ENCODE measurements around the gene SH2D7.
A peak's percentile ranks its signal among the peaks of the same experiment; 100 is the strongest.

SH2D7 gene

DNA sequence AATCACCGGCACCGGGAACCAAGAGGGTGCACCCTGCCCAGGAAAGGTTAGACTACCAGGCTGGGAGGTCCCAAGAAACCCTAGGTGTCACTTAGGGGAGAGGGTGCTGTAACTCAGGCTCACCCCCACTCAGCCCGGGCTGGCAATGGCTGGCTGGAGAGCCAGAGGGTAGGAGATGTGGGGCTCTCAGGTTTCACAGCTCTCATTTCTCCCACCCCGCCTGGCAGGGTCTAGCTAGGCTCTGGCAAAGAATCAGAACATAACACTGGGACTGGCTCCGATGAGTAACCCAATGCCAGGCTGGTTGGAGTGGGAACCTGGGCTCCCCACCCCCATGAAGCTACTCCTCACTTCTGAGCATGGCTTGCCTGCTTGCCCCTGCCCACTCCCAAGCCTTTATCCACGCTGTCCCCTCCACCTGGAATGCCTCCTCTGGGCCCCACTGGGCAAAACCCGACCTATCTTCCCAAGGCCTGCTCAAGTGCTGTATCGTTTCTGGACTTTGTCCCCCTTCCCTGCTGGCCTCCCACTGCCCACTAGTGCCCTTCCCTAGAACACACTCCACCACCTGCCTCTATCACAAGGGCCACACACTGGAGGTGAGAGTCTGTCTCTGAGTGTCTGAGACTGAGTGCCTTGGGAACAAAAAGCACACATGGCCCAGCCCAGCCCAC lies 36.9 kb downstream of the SH2D7 start:
- DNase-seq (ENCODE audit: low read depth, low spot score): no peak
- H3K4me3 ChIP-seq: no peak overlapping the region
- H3K27ac ChIP-seq: no peak overlapping the region
- no peaks in the 10 kb centered on the region for H3K9me3 ChIP-seq (ENCODE audit: low read depth, low read length)
- no peak for TF ChIP-seq FOXP2 (optimal IDR thresholded peaks at IDR 0.05; ENCODE audit: control extremely low read depth, extremely low read length, insufficient read depth)
- TF ChIP-seq EZH2 (IDR thresholded peaks at IDR 0.05): no peak
- TF ChIP-seq POLR2AphosphoS5 (IDR thresholded peaks at IDR 0.05; ENCODE audit: borderline replicate concordance, low read depth, low read length): no peak
- H3K36me3 ChIP-seq (ENCODE audit: insufficient read depth, low read length): no peaks in the 10 kb centered on the region
- no peak overlapping the region for H3K9ac ChIP-seq (ENCODE audit: insufficient read length)

DNA sequence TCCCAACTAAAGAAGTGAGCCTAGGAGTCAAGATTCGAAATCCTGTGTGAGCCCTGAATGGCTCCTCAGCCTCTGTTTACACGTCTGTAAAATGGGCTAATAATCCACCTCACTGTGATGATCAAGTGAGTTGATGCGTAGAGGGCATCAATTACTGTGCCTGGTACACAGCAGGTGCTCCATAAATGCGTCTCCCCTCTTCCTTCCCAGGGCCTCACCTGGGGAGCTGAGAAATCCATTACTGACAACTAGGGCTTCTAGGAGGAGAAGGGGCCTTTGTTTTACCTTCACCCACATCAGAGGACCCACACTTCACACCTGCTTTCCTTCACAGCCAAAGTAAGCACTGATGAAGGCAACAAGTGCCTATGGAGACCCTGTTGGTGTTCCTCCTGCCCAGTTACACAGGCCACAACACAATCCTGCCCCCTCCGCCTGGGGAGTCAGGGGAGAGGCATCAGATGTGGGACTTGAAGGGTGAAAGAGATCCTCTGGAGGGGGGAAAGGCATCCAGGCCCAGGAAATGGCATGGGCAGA lies 37.5 kb downstream of the SH2D7 start:
- H3K9me3 ChIP-seq (ENCODE audit: low read depth, low read length): no peaks in the 10 kb centered on the region
- H3K9ac ChIP-seq (ENCODE audit: insufficient read length): no peak overlapping the region
- DNase-seq (ENCODE audit: low read depth, low spot score): no peak
- TF ChIP-seq EZH2 (IDR thresholded peaks at IDR 0.05) (no peak), POLR2AphosphoS5 (IDR thresholded peaks at IDR 0.05; ENCODE audit: borderline replicate concordance, low read depth, low read length) (no peak)
- no peak overlapping the region for H3K4me3 ChIP-seq
- H3K27ac ChIP-seq: no peak overlapping the region
- no peaks in the 10 kb centered on the region for H3K36me3 ChIP-seq (ENCODE audit: insufficient read depth, low read length)

DNA sequence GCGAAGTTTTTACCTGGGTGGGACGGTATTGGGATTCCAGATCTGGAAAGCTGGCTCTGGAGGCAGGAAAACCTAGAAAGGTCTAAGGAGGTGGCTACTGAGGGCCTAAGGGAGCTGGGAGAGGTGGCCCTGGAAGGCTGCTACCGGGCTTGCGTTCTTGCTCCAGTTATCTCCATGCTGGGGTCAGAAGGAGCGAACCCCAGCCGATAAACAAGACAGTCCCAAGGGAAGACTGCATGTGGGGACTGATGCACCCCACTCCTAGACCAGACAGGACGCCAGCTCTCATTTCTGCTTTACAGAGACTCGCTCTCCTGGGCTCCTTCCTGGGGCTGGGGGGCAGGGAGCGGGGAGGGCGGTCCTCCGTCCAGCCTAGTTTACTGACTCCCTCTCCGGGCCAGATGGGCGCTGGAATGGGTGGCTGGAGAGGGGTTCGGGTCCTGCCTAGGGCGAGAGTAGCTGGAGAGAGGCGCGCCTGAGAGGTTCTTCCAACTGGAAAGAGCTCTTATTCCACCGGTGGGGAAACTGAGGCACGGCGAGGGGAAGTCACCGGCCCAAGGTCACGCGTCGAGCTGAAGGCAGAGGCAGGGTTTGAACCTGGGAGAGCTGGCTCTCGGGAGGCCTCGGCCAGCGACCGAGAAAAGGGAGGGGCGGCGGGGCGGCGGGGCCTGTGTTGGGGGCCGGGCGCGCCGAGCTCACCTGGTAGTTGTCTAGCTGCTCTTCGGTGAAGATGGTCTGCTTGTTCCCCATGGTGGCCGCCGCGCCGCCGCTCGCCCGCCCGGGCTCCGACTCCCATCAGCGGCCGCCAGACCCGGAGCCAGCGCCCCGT lies 38.3 kb downstream of the SH2D7 start:
- TF ChIP-seq EZH2 (IDR thresholded peaks at IDR 0.05) (no peak), POLR2AphosphoS5 (IDR thresholded peaks at IDR 0.05; ENCODE audit: borderline replicate concordance, low read depth, low read length) (no peak), FOXP2 (optimal IDR thresholded peaks at IDR 0.05; ENCODE audit: control extremely low read depth, extremely low read length, insufficient read depth) (no peak)
- Histone ChIP-seq H3K27ac (no peak overlapping the region), H3K4me3 (no peak overlapping the region), H3K9ac (ENCODE audit: insufficient read length) (no peak overlapping the region), H3K36me3 (ENCODE audit: insufficient read depth, low read length) (no peaks in the 10 kb centered on the region), H3K9me3 (ENCODE audit: low read depth, low read length) (no peaks in the 10 kb centered on the region)
- no peak for DNase-seq (ENCODE audit: low read depth, low spot score)

- H3K9me3 ChIP-seq (ENCODE audit: low read depth, low read length): no peaks in the 10 kb centered on the region
- no peak for DNase-seq (ENCODE audit: low read depth, low spot score)
- peak within 1 kb of the TSS; percentile 91 for H3K4me3 ChIP-seq
- no peak within 1 kb of the TSS for H3K27ac ChIP-seq
- peak within 1 kb of the TSS; percentile 92 for H3K9ac ChIP-seq (ENCODE audit: insufficient read length)
- TF ChIP-seq POLR2AphosphoS5 (IDR thresholded peaks at IDR 0.05; ENCODE audit: borderline replicate concordance, low read depth, low read length): peak; percentile 63
- TF ChIP-seq EZH2 (IDR thresholded peaks at IDR 0.05): no peak
- H3K36me3 ChIP-seq (ENCODE audit: insufficient read depth, low read length): no peaks in the 10 kb centered on the region
These were observed 39.1 kb downstream of the SH2D7 start, which contains the start of gene CIB2 for GRCh38 chr15:78131295-78132061. TSS of gene CIB2 (minus strand) at chr15:78131445. CDS start at chr15:78131215, 230 bp downstream.

GRCh38 chr15:78133801-78134200 lies 41.4 kb downstream of the SH2D7 start:
- H3K9ac ChIP-seq (ENCODE audit: insufficient read length): no peak overlapping the region

DNA sequence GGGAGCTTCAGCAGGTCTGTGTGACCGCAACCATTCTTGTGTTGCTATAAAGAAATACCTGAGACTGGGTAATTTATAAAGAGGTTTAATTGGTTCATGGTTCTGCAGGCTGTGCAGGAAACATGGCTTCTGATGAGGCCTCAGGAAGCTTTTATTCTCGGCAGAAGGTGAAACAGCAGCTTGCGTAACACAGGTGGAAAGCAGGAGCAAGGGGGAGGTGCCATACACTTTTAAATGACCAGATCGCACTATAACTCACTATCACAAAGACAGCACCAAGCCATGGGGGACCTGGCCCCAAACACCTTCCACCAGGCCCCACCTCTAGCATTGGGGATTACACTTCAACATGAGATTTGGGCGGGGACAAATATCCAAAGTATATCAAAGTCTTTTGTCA lies 47.2 kb downstream of the SH2D7 start:
- no peak for TF ChIP-seq EZH2 (IDR thresholded peaks at IDR 0.05)
- no peak for TF ChIP-seq POLR2AphosphoS5 (IDR thresholded peaks at IDR 0.05; ENCODE audit: borderline replicate concordance, low read depth, low read length)
- TF ChIP-seq FOXP2 (optimal IDR thresholded peaks at IDR 0.05; ENCODE audit: control extremely low read depth, extremely low read length, insufficient read depth): no peak
- H3K36me3 ChIP-seq (ENCODE audit: insufficient read depth, low read length): no peaks in the 10 kb centered on the region
- H3K27ac ChIP-seq: no peak overlapping the region

More at GRCh38 chr15:78133801-78134200, 41.4 kb downstream of the SH2D7 start:
- no peak overlapping the region for H3K27ac ChIP-seq
- H3K9me3 ChIP-seq (ENCODE audit: low read depth, low read length): no peaks in the 10 kb centered on the region
- no peak overlapping the region for H3K4me3 ChIP-seq
- TF ChIP-seq POLR2AphosphoS5 (IDR thresholded peaks at IDR 0.05; ENCODE audit: borderline replicate concordance, low read depth, low read length) (no peak), EZH2 (IDR thresholded peaks at IDR 0.05) (no peak), FOXP2 (optimal IDR thresholded peaks at IDR 0.05; ENCODE audit: control extremely low read depth, extremely low read length, insufficient read depth) (no peak)
- DNase-seq (ENCODE audit: low read depth, low spot score): no peak
- H3K36me3 ChIP-seq (ENCODE audit: insufficient read depth, low read length): no peaks in the 10 kb centered on the region

DNA sequence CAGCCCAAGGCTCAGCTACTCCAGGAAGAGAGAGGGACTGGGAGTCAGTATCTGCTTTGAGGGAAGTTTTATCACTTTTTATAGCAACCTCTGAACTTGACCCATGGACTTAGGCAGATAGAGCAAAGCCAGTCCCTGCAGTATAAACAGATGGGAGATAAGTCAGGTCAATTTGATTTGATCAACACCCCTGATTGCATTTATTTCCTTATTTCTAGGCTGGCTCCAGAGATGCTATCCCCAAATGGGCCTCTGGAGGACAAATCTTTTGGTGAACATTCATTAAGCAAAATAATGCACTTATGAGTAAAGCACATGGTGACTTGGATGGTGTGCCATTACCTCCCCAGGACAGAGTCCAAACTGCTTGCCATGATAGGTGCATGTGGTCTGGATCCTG lies 47.9 kb downstream of the SH2D7 start:
- no peaks in the 10 kb centered on the region for H3K9me3 ChIP-seq (ENCODE audit: low read depth, low read length)
- no peak overlapping the region for H3K27ac ChIP-seq
- TF ChIP-seq POLR2AphosphoS5 (IDR thresholded peaks at IDR 0.05; ENCODE audit: borderline replicate concordance, low read depth, low read length) (no peak), EZH2 (IDR thresholded peaks at IDR 0.05) (no peak), FOXP2 (optimal IDR thresholded peaks at IDR 0.05; ENCODE audit: control extremely low read depth, extremely low read length, insufficient read depth) (no peak)
- DNase-seq (ENCODE audit: low read depth, low spot score): no peak
- H3K36me3 ChIP-seq (ENCODE audit: insufficient read depth, low read length): no peaks in the 10 kb centered on the region
- H3K4me3 ChIP-seq: no peak overlapping the region
- no peak overlapping the region for H3K9ac ChIP-seq (ENCODE audit: insufficient read length)

More for the DNA sequence above, 47.2 kb downstream of the SH2D7 start:
- Histone ChIP-seq H3K9me3 (ENCODE audit: low read depth, low read length) (no peaks in the 10 kb centered on the region), H3K9ac (ENCODE audit: insufficient read length) (no peak overlapping the region), H3K4me3 (no peak overlapping the region)
- DNase-seq (ENCODE audit: low read depth, low spot score): no peak

DNA sequence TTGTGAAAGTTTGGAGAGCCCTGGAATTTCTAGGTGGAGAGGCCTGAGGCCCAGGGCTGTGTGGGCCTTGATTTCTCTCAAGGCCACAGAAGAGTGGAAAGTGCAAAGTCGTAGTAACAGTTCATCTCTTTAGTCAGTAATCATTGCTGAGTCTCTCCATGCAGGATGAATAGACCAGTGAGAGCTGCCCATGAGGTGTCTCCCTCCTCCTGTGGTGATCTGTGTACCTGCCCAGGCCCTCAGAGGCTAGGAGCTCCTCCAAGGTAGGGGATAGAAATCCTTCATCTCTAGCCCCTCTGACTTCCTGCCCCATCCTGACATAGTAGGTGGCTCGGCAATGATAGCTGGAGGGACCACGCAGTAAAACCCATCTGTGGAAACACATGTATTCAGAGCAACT lies 50.0 kb downstream of the SH2D7 start:
- Histone ChIP-seq H3K9me3 (ENCODE audit: low read depth, low read length) (no peaks in the 10 kb centered on the region), H3K36me3 (ENCODE audit: insufficient read depth, low read length) (no peaks in the 10 kb centered on the region), H3K4me3 (no peak overlapping the region), H3K27ac (no peak overlapping the region), H3K9ac (ENCODE audit: insufficient read length) (no peak overlapping the region)
- TF ChIP-seq POLR2AphosphoS5 (IDR thresholded peaks at IDR 0.05; ENCODE audit: borderline replicate concordance, low read depth, low read length): no peak
- TF ChIP-seq EZH2 (IDR thresholded peaks at IDR 0.05): no peak
- no peak for TF ChIP-seq FOXP2 (optimal IDR thresholded peaks at IDR 0.05; ENCODE audit: control extremely low read depth, extremely low read length, insufficient read depth)
- no peak for DNase-seq (ENCODE audit: low read depth, low spot score)

Measured in SK-N-MC (cell line).